AG09309 (cell line): ENCODE results near the gene CEBPA.

Experiments used
- DNase-seq: peaks from one replicate; pipeline ENCODE4 v3.0.0-alpha.2; 2010; ENCODE audit warnings: low read depth
- H3K4me3 ChIP-seq: 2 replicates; pipeline ENCODE4 v1.5.1; 2011; ENCODE audit warnings: mild to moderate bottlenecking, low read depth, low read length, moderate library complexity; ENCODE audit not compliant: control insufficient read depth
- TF ChIP-seq, protein P1 (sequence below): IDR thresholded peaks from 2 replicates; pipeline ENCODE4 v1.5.1; 2011; ENCODE audit warnings: mild to moderate bottlenecking, low read depth, low read length, inconsistent platforms; ENCODE audit not compliant: insufficient read depth, control insufficient read depth; ENCODE audit errors: missing control alignments

The CEBPA gene

DNA sequence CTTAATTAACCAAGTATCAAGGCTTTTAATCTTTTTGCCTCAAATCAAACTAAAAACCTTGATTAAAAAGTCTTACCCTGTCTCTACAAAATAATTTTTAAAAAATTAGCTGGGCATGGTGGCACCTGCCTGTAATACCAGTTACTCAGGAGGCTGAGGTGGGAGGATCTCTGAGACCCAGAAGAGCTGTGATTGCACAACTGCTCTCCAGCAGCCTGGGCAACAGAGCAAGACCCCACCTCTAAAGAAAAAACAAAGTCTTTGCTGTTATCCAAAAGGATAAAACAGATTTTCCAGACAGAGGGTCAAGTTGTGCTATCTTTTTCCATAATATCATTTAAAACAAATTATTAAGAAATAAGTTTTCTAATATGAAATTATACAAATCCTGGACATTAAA is 44.3 kb upstream of the CEBPA start:
- no peak for DNase-seq
- TF ChIP-seq, protein P1, sequence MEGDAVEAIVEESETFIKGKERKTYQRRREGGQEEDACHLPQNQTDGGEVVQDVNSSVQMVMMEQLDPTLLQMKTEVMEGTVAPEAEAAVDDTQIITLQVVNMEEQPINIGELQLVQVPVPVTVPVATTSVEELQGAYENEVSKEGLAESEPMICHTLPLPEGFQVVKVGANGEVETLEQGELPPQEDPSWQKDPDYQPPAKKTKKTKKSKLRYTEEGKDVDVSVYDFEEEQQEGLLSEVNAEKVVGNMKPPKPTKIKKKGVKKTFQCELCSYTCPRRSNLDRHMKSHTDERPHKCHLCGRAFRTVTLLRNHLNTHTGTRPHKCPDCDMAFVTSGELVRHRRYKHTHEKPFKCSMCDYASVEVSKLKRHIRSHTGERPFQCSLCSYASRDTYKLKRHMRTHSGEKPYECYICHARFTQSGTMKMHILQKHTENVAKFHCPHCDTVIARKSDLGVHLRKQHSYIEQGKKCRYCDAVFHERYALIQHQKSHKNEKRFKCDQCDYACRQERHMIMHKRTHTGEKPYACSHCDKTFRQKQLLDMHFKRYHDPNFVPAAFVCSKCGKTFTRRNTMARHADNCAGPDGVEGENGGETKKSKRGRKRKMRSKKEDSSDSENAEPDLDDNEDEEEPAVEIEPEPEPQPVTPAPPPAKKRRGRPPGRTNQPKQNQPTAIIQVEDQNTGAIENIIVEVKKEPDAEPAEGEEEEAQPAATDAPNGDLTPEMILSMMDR, result no peak
- H3K4me3 ChIP-seq, result no peak overlapping the region

DNA sequence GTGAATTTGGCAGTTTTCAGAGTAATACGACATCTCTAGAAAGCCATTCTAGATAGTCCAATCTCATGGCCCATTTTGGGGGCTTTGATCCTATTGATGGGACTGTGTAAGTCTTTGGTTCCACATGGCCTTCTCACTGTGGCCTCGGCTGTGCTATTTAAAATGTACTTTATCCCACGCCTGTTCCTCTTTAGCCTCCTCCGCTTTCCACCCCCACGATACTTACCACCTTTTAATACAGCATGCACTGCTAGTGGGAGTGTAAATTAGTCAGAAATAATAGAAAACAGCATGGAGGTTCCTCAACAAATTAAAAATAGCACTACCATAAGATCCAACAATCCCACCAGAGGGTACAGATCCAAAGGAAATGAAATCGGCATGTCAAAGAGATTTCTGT is 42.8 kb upstream of the CEBPA start:
- DNase-seq, result no peak
- no peak overlapping the region for H3K4me3 ChIP-seq
- TF ChIP-seq, protein P1, result no peak

DNA sequence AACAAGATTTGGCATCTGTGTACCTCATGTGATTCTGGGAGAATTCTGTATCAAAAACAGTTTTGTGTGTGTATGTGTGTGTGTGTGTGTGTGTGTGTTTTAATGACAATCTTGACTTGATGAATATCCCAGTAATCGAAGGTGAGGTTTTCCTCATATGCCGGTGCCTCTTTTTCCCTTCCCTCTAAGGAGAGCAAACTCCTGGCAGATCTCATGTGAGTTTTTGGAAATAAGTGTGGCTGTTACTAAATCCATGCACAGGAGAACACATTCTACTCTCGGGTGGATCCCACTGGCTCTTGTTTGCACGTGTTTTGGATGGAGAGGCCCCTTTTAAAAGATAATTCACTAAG is 42.2 kb upstream of the CEBPA start:
- no peak for DNase-seq
- TF ChIP-seq, protein P1, result no peak
- H3K4me3 ChIP-seq, result no peak overlapping the region

DNA sequence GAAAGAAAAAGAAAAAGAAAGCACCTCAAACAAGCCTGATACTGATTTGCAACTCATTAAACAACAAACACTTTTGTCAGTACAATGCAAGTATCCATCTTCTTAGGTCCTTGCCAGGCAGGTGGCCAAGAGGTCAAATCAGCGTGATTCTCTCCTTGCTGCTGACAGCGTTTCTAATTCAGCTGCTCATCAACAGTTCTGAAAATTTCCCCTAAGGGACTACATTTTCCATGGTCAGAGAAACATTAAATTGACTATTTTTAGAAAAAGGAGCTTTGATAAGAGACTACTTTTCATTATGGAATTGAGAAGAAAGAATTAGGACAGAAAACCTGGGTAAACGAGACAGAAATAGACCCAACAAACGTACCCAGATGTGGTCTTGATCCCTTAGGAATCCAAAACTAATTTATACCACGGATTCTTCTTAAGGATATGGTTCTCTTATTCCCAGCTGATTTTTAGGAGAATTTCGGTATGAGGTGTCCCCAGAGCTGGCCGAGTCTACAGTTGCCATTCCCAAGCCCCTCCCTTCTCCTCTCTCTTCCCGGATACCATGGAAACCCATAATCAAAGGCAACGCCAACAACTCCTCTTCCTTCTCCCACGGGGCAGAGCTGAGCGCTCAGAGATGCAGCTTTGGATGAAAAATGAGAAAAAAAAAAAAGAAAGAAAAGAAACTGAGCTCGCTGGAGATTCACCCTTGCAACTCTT is 41.7 kb upstream of the CEBPA start:
- no peak overlapping the region for H3K4me3 ChIP-seq
- TF ChIP-seq, protein P1, result no peak
- no peak for DNase-seq

DNA sequence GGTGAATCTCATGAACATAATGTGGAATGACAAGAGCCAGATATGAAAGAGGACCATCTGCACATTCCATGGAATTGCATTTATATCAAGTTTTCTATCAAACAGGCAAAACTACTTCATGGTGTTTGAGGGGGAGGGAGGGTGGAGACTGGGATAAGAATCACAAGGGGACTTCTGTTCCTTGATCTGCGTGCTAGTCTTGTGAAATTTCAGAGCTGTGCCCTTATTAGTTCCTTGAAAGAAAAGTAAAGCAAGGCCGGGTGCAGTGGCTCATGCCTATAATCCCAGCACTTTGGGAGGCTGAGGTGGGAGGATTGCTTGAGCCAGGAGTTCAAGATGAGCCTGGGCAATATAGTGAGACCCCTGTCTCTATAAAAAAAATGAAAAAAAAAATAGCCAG is 41.0 kb upstream of the CEBPA start:
- DNase-seq, result no peak
- TF ChIP-seq, protein P1, result no peak
- no peak overlapping the region for H3K4me3 ChIP-seq

DNA sequence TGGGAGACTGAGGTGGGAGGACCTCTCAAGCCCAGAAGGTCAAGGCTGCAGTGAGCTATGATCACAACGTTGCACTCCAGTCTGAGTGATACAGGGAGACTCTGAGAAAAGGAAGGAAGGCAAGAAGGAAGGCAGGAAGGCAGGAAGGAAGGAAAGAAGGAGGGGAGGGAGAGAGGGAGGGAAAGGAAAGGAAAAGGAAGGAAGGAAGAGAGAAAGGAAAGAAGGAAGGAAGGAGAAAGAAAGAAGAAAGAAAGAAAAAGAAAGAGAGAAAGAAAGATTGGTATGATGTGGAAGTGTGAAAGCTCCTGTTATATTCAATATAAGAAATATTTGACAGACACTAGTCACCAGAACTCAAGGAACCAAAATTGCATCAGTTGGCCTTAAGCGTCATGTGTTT is 38.7 kb upstream of the CEBPA start:
- DNase-seq, result no peak
- H3K4me3 ChIP-seq, result no peak overlapping the region
- TF ChIP-seq, protein P1, result no peak
